ENCODE measurements around the gene HDAC4.

HDAC4 gene

GRCh38 chr2:239117831-239118230 is 283.0 kb downstream of the HDAC4 start:
- no peak for TF ChIP-seq TCF12 (IDR thresholded peaks at IDR 0.05; ENCODE audit: low read depth)
- no peak for TF ChIP-seq EP300 (IDR thresholded peaks at IDR 0.05; ENCODE audit: borderline replicate concordance)
- TF ChIP-seq TEAD4 (IDR thresholded peaks at IDR 0.05) = no peak
- TF ChIP-seq REST (IDR thresholded peaks at IDR 0.05; ENCODE audit: low read depth) = no peak
- TF ChIP-seq TAF1 (IDR thresholded peaks at IDR 0.05; ENCODE audit: low read depth) = no peak
- TF ChIP-seq NFIC (IDR thresholded peaks at IDR 0.05) = no peak
- TF ChIP-seq MAX (IDR thresholded peaks at IDR 0.05) = no peak
- TF ChIP-seq CEBPB (IDR thresholded peaks at IDR 0.05) = no peak
- no peak for TF ChIP-seq EGR1 (IDR thresholded peaks at IDR 0.05)
- no peak for TF ChIP-seq USF1 (IDR thresholded peaks at IDR 0.05)
- no peak for TF ChIP-seq RAD21 (IDR thresholded peaks at IDR 0.05; ENCODE audit: low read depth)
- no peak for TF ChIP-seq YY1 (IDR thresholded peaks at IDR 0.05; ENCODE audit: low read depth)
- TF ChIP-seq CREB1 (IDR thresholded peaks at IDR 0.05; ENCODE audit: low read depth) = no peak
- TF ChIP-seq ZBTB7A (IDR thresholded peaks at IDR 0.05; ENCODE audit: low read depth) = no peak
- TF ChIP-seq FOXM1 (IDR thresholded peaks at IDR 0.05; ENCODE audit: borderline replicate concordance, low read depth) = no peak

- no peak for TF ChIP-seq FOXM1 (IDR thresholded peaks at IDR 0.05; ENCODE audit: borderline replicate concordance, low read depth)
- no peak for TF ChIP-seq TAF1 (IDR thresholded peaks at IDR 0.05; ENCODE audit: low read depth)
- no peak for TF ChIP-seq USF1 (IDR thresholded peaks at IDR 0.05)
- TF ChIP-seq MAX (IDR thresholded peaks at IDR 0.05) = no peak
- no peak for TF ChIP-seq TEAD4 (IDR thresholded peaks at IDR 0.05)
- TF ChIP-seq CREB1 (IDR thresholded peaks at IDR 0.05; ENCODE audit: low read depth) = no peak
- TF ChIP-seq ZBTB7A (IDR thresholded peaks at IDR 0.05; ENCODE audit: low read depth) = no peak
- TF ChIP-seq EP300 (IDR thresholded peaks at IDR 0.05; ENCODE audit: borderline replicate concordance) = no peak
- no peak for TF ChIP-seq CEBPB (IDR thresholded peaks at IDR 0.05)
- TF ChIP-seq RAD21 (IDR thresholded peaks at IDR 0.05; ENCODE audit: low read depth) = no peak
Measured at GRCh38 chr2:239116456-239117246, 284.2 kb downstream of the HDAC4 start.

GRCh38 chr2:239115616-239116015 is 285.2 kb downstream of the HDAC4 start:
- TF ChIP-seq EGR1 (IDR thresholded peaks at IDR 0.05) (no peak), CREB1 (IDR thresholded peaks at IDR 0.05; ENCODE audit: low read depth) (no peak), RAD21 (IDR thresholded peaks at IDR 0.05; ENCODE audit: low read depth) (no peak), TEAD4 (IDR thresholded peaks at IDR 0.05) (no peak), TCF12 (IDR thresholded peaks at IDR 0.05; ENCODE audit: low read depth) (no peak), EP300 (IDR thresholded peaks at IDR 0.05; ENCODE audit: borderline replicate concordance) (no peak), YY1 (IDR thresholded peaks at IDR 0.05; ENCODE audit: low read depth) (no peak), CEBPB (IDR thresholded peaks at IDR 0.05) (no peak), TAF1 (IDR thresholded peaks at IDR 0.05; ENCODE audit: low read depth) (no peak), ZBTB7A (IDR thresholded peaks at IDR 0.05; ENCODE audit: low read depth) (no peak)

- TF ChIP-seq MAX (IDR thresholded peaks at IDR 0.05) (no peak), NFIC (IDR thresholded peaks at IDR 0.05) (no peak), USF1 (IDR thresholded peaks at IDR 0.05) (no peak), FOXM1 (IDR thresholded peaks at IDR 0.05; ENCODE audit: borderline replicate concordance, low read depth) (no peak), YY1 (IDR thresholded peaks at IDR 0.05; ENCODE audit: low read depth) (no peak), RAD21 (IDR thresholded peaks at IDR 0.05; ENCODE audit: low read depth) (no peak), TCF12 (IDR thresholded peaks at IDR 0.05; ENCODE audit: low read depth) (no peak), REST (IDR thresholded peaks at IDR 0.05; ENCODE audit: low read depth) (no peak), CEBPB (IDR thresholded peaks at IDR 0.05) (no peak), TAF1 (IDR thresholded peaks at IDR 0.05; ENCODE audit: low read depth) (no peak), CREB1 (IDR thresholded peaks at IDR 0.05; ENCODE audit: low read depth) (no peak), EP300 (IDR thresholded peaks at IDR 0.05; ENCODE audit: borderline replicate concordance) (no peak), TEAD4 (IDR thresholded peaks at IDR 0.05) (no peak), ZBTB7A (IDR thresholded peaks at IDR 0.05; ENCODE audit: low read depth) (no peak)
Measured at GRCh38 chr2:239114616-239115265, 286.1 kb downstream of the HDAC4 start.

Measured in Ishikawa (cell line).